ENCODE data around the gene SLC25A33.

Gene SLC25A33

GRCh38 chr1:9595156-9595967 is 56.1 kb downstream of the SLC25A33 start:
- Histone ChIP-seq H3K27ac (peak overlapping the region; percentile 94), H3K36me3 (peaks cover 70% of the 10 kb centered on the region)
- DNase-seq, result peak; percentile 92

GRCh38 chr1:9595968-9596340 is 56.7 kb downstream of the SLC25A33 start:
- Histone ChIP-seq H3K27ac (peak overlapping the region; percentile 94), H3K36me3 (peaks cover 70% of the 10 kb centered on the region), H3K4me3 (ENCODE audit: low read depth, low read length) (no peak overlapping the region)

More at GRCh38 chr1:9595156-9595967, 56.1 kb downstream of the SLC25A33 start:
- H3K4me3 ChIP-seq (ENCODE audit: low read depth, low read length), result peak overlapping the region; percentile 2; the same call in 1 of the 2 replicates
- H3K27me3 ChIP-seq (ENCODE audit: insufficient read depth, low read depth, severe bottlenecking), result no peaks in the 10 kb centered on the region
- H3K9me3 ChIP-seq (ENCODE audit: severe bottlenecking), result no peaks in the 10 kb centered on the region
- no peak for TF ChIP-seq CTCF (IDR thresholded peaks at IDR 0.05; ENCODE audit: low read depth, low read length)

GRCh38 chr1:9596415-9597123 is 57.3 kb downstream of the SLC25A33 start:
- Histone ChIP-seq H3K4me3 (ENCODE audit: low read depth, low read length) (no peak overlapping the region), H3K9me3 (ENCODE audit: severe bottlenecking) (no peaks in the 10 kb centered on the region), H3K27ac (peak overlapping the region; percentile 94), H3K27me3 (ENCODE audit: insufficient read depth, low read depth, severe bottlenecking) (no peaks in the 10 kb centered on the region), H3K36me3 (peaks cover 71% of the 10 kb centered on the region)
- DNase-seq, result no peak
- TF ChIP-seq CTCF (IDR thresholded peaks at IDR 0.05; ENCODE audit: low read depth, low read length), result no peak

More at GRCh38 chr1:9595968-9596340, 56.7 kb downstream of the SLC25A33 start:
- H3K9me3 ChIP-seq (ENCODE audit: severe bottlenecking), result no peaks in the 10 kb centered on the region
- H3K27me3 ChIP-seq (ENCODE audit: insufficient read depth, low read depth, severe bottlenecking), result no peaks in the 10 kb centered on the region
- DNase-seq, result no peak
- no peak for TF ChIP-seq CTCF (IDR thresholded peaks at IDR 0.05; ENCODE audit: low read depth, low read length)

- Histone ChIP-seq H3K9me3 (ENCODE audit: severe bottlenecking) (no peaks in the 10 kb centered on the region), H3K27me3 (ENCODE audit: insufficient read depth, low read depth, severe bottlenecking) (no peaks in the 10 kb centered on the region), H3K4me3 (ENCODE audit: low read depth, low read length) (no peak overlapping the region), H3K27ac (peak overlapping the region; percentile 30; the same call in 1 of the 2 replicates), H3K36me3 (peaks cover 74% of the 10 kb centered on the region)
- no peak for TF ChIP-seq CTCF (IDR thresholded peaks at IDR 0.05; ENCODE audit: low read depth, low read length)
- DNase-seq, result no peak
These were observed 58.4 kb downstream of the SLC25A33 start for GRCh38 chr1:9597361-9598315.

GRCh38 chr1:9598316-9598700 is 59.0 kb downstream of the SLC25A33 start:
- no peak overlapping the region for H3K4me3 ChIP-seq (ENCODE audit: low read depth, low read length)
- H3K9me3 ChIP-seq (ENCODE audit: severe bottlenecking), result no peaks in the 10 kb centered on the region
- no peak overlapping the region for H3K27ac ChIP-seq
- no peaks in the 10 kb centered on the region for H3K27me3 ChIP-seq (ENCODE audit: insufficient read depth, low read depth, severe bottlenecking)
- no peak for DNase-seq
- H3K36me3 ChIP-seq, result peaks cover 81% of the 10 kb centered on the region
- TF ChIP-seq CTCF (IDR thresholded peaks at IDR 0.05; ENCODE audit: low read depth, low read length), result no peak

All from WERI-Rb-1 (cell line).